Kidney (tissue), 14 donors: ENCODE data around the gene ARMC5. TPM values are rescaled to one million over a fixed set of nuclear protein-coding genes. Genes with fewer than 3 reads are reported as not detected.

Experiments used
- DNase-seq, 5 donors: peaks; one replicate each; pipeline ENCODE4 v3.0.0-alpha.2; 2013 to 2020
- FAIRE-seq: peaks from 2 replicates; lab custom pipeline; 2012; peaks lifted over from hg19 to GRCh38; lab: Jason Lieb, UNC
- H3K27ac ChIP-seq, 2 donors: one replicate each; pipeline ENCODE4 v1.7.0; 2013; ENCODE audit warnings: low read depth in 2 of 2, low read length in 2 of 2, inconsistent platforms in 1 of 2
- H3K27me3 ChIP-seq: one replicate; pipeline ENCODE4 v1.7.1; 2013; ENCODE audit warnings: low read length, inconsistent platforms; ENCODE audit not compliant: control insufficient read depth, insufficient read depth
- H3K36me3 ChIP-seq, 3 donors: one replicate each; pipeline versions ENCODE4 v1.7.0 to v1.7.1; 2013; ENCODE audit warnings: low read length in 3 of 3, control low read depth in 1 of 3, inconsistent platforms in 1 of 3; ENCODE audit not compliant: insufficient read depth in 3 of 3, control insufficient read depth in 2 of 3
- H3K4me1 ChIP-seq, 3 donors: one replicate each; pipeline versions ENCODE4 v1.7.0 to v1.7.1; 2013; ENCODE audit warnings: low read length in 3 of 3, inconsistent platforms in 1 of 3, low read depth in 1 of 3; ENCODE audit not compliant: control insufficient read depth in 2 of 3, insufficient read depth in 2 of 3
- H3K4me3 ChIP-seq, 3 donors: one replicate each; pipeline versions ENCODE4 v1.7.0 to v1.8.1; 2013; ENCODE audit warnings: low read length in 3 of 3, control low read depth in 1 of 3, inconsistent platforms in 1 of 3
- H3K9ac ChIP-seq, 3 donors: one replicate each; pipeline versions ENCODE4 v1.7.0 to v1.7.1; 2013; ENCODE audit warnings: low read length in 3 of 3, control low read depth in 1 of 3, inconsistent platforms in 1 of 3
- H3K9me3 ChIP-seq, 3 donors: one replicate each; pipeline versions ENCODE4 v1.7.0 to v1.7.1; 2013; ENCODE audit warnings: low read length in 3 of 3, control low read depth in 1 of 3, inconsistent platforms in 1 of 3; ENCODE audit not compliant: control insufficient read depth in 2 of 3, insufficient read depth in 1 of 3
- intact Hi-C: fragments of 100-400 bp; cut with DNase I; formaldehyde crosslinking; loops from one replicate; pipeline ENCODE4 v1.11.1; 2022
- polyA plus RNA-seq: library from polyadenylated mRNA; stranded (reverse); fragments of 350-450 nt; fragmentation: Illumina TruSeq; extraction: RNeasy Lipid Tissue Mini Kit (QIAGEN cat#74804); gene quantifications from one replicate; pipeline ENCODE4 v1.2.3, GENCODE V29; 2014; ENCODE audit warnings: low read depth, low replicate concordance; ENCODE audit not compliant: insufficient read depth
- total RNA-seq: library from RNA; stranded (reverse); fragmentation: NEBNext Ultra II Directional; extraction: Animal tissue kit (Norgen Biotek cat#: 25700); gene quantifications from one replicate; pipeline ENCODE4 v1.2.1, GENCODE V29; 2021
- TF ChIP-seq, protein P1 (sequence below): IDR thresholded peaks from 3 replicates; pipeline ENCODE4 v1.5.1; 2012; ENCODE audit warnings: mild to moderate bottlenecking, moderate library complexity, borderline replicate concordance; ENCODE audit not compliant: insufficient read depth; ENCODE audit errors: extremely low read depth
- donor health status: control.
- donor health status: control.
- donor health status: control.
- donor health status: control.
- donor health status: control.
- donor health status: DM: yes; HTN: yes; CAD: no.
- donor health status: Normal renal cell carcinoma (clear cell type).

Gene ARMC5
- total and polyA plus RNA-seq, 2 donors from 2014 or later: 9.6 to 10.9 TPM

DNA sequence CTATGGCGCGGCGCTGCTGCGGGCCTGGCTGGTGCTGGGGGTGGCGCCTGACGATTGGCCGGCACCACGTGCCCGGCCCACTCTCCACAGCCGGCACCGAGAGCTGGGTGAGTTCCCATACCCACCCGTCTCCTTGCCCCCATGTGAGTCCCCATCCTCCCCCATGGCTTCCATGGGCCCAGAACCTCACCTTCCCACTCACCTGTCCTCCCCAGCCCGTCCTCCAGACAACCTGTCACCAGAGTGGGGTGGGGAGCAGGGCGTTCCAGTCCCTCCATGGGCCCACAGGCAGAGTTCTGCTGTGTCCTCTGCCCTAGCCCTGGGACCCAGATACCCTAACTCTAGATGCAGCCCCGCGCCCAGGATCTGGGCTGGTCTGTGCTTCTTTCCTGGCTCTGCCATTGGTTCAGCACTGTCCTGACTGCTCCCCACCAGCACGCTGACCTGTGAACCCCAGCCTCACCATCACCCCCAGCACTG is 5.5 kb downstream of the ARMC5 start:
- peaks cover 0 to 10% (median 2%) of the 10 kb centered on the region in 3 donors for H3K36me3 ChIP-seq
- intact Hi-C loops: no loop called here
- H3K27ac ChIP-seq: no peak overlapping the region
- DNase-seq (peak in 1 of 5 donors; percentile 62), FAIRE-seq (no peak)
- no peaks in the 10 kb centered on the region for H3K9me3 ChIP-seq
- H3K4me3 ChIP-seq: no peak overlapping the region
- TF ChIP-seq, protein P1, sequence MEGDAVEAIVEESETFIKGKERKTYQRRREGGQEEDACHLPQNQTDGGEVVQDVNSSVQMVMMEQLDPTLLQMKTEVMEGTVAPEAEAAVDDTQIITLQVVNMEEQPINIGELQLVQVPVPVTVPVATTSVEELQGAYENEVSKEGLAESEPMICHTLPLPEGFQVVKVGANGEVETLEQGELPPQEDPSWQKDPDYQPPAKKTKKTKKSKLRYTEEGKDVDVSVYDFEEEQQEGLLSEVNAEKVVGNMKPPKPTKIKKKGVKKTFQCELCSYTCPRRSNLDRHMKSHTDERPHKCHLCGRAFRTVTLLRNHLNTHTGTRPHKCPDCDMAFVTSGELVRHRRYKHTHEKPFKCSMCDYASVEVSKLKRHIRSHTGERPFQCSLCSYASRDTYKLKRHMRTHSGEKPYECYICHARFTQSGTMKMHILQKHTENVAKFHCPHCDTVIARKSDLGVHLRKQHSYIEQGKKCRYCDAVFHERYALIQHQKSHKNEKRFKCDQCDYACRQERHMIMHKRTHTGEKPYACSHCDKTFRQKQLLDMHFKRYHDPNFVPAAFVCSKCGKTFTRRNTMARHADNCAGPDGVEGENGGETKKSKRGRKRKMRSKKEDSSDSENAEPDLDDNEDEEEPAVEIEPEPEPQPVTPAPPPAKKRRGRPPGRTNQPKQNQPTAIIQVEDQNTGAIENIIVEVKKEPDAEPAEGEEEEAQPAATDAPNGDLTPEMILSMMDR: no peak
- H3K4me1 ChIP-seq: peaks cover 3 to 12% (median 5%) of the 10 kb centered on the region in 3 donors
- no peaks in the 10 kb centered on the region for H3K27me3 ChIP-seq
- H3K9ac ChIP-seq: no peak overlapping the region

DNA sequence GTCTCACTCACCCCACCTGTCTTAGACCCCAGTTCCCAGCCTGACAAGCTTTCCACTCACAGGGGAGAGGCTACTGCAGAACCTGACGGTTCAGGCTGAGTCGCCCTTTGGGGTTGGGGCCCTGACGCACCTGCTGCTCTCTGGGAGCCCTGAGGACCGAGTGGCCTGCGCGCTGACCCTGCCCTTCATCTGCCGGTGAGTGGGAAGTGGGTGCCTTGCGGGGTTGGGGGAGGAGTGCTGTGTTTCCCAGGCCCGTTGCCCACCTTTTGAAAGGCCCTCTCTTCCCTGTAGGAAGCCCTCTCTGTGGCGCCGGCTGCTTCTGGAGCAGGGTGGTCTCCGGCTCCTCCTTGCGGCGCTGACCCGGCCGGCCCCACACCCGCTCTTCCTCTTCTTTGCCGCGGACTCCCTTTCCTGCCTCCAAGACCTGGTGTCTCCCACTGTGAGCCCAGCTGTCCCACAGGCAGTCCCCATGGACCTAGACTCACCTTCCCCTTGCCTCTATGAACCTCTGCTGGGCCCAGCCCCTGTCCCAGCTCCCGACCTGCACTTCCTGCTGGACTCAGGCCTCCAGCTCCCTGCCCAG is 6.6 kb downstream of the ARMC5 start:
- DNase-seq (peak in 1 of 5 donors; percentile 49), FAIRE-seq (no peak)
- H3K9me3 ChIP-seq: no peaks in the 10 kb centered on the region
- H3K36me3 ChIP-seq: peaks cover 0 to 10% (median 2%) of the 10 kb centered on the region in 3 donors
- H3K4me3 ChIP-seq: no peak overlapping the region
- H3K27ac ChIP-seq: no peak overlapping the region
- H3K9ac ChIP-seq: no peak overlapping the region
- H3K27me3 ChIP-seq: no peaks in the 10 kb centered on the region
- intact Hi-C loops: no loop called here
- H3K4me1 ChIP-seq: peaks cover 0 to 6% (median 0%) of the 10 kb centered on the region in 3 donors
- TF ChIP-seq, protein P1: no peak

DNA sequence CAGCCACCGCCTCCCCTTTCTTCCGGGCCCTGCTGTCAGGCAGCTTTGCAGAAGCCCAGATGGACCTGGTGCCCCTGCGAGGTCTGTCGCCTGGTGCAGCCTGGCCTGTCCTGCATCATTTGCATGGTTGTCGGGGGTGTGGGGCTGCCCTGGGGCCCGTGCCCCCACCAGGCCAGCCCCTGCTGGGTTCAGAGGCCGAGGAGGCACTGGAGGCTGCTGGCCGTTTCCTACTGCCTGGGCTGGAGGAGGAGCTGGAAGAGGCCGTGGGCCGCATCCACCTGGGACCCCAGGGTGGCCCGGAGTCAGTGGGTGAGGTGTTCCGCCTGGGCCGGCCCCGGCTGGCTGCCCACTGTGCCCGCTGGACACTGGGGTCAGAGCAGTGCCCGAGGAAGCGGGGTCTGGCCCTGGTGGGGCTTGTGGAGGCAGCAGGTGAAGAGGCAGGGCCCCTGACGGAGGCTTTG is 7.1 kb downstream of the ARMC5 start:
- intact Hi-C loops: no loop called here
- TF ChIP-seq, protein P1: no peak
- no peak overlapping the region for H3K4me3 ChIP-seq
- peaks cover 0 to 10% (median 2%) of the 10 kb centered on the region in 3 donors for H3K36me3 ChIP-seq
- H3K9me3 ChIP-seq: no peaks in the 10 kb centered on the region
- peak overlapping the region in 1 of 2 donors; percentile 51 for H3K27ac ChIP-seq
- DNase-seq (peak in 1 of 5 donors; percentile 80), FAIRE-seq (no peak)
- peaks cover 0 to 9% (median 0%) of the 10 kb centered on the region in 3 donors for H3K4me1 ChIP-seq
- H3K9ac ChIP-seq: no peak overlapping the region
- H3K27me3 ChIP-seq: no peaks in the 10 kb centered on the region
